GM18508 (cell line): Measurements from ENCODE around the gene ZNF630.
"Not testable (repeated sequence)": the region's sequence is repeated elsewhere in the genome, so short reads cannot be mapped to it uniquely, and the experiment has no call there.

Source experiments
- ATAC-seq: cut with Tn5 transposase; IDR thresholded peaks from one replicate; pipeline ENCODE4 v1.9.1; 2021; ENCODE audit warnings: moderate number of reproducible peaks; ENCODE audit not compliant: insufficient read depth, unreplicated experiment

ZNF630 gene

DNA sequence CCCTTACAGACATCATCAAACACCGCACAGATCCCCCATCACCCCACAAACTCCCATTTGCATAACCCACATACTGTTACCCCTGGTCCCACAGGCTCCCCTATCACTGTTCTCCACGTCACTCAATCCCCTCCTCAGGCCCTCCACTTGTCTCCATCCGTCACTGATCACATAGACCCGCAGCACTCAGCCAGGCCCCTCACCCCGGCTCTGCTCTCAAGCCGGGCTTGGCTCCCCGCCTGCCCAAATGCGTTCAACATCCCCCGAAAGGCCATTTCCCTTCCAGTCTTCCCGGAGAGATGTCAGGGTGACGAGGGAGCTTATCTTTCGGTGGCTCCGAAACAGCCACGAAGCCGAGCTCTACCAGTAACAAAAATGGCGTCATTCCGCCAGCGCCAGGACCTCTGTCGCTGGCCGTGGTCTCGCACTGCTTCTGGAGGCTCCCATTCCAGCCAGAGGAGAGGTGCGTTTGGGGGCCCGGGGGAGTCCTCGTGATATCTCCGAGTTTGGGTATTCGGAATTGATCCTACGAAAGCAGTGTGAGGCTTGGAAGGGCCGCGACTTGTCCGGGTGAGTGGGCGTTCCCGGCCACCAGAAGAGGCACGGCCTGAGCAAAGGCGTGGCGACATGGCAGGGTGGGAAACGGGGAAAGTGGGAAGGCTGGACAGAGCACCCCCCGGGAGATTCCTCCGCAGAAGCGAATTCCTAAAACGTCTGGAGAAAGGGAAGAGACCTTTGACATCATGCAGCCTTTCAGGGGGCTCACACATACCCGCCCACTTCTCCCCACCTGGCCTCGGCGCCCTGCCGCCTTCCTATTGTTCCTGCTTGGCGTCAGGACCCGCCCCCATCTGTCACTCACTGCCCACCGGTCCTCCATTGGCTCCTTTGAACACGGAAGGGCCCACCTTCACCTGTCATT, at the start of gene ZNF630:
Gene ZNF630, minus strand, starts transcription at position 577 of the 922 bp plus-strand sequence. CDS start 4,754 bp downstream, outside the sequence.
- peak; percentile 48 for ATAC-seq

DNA sequence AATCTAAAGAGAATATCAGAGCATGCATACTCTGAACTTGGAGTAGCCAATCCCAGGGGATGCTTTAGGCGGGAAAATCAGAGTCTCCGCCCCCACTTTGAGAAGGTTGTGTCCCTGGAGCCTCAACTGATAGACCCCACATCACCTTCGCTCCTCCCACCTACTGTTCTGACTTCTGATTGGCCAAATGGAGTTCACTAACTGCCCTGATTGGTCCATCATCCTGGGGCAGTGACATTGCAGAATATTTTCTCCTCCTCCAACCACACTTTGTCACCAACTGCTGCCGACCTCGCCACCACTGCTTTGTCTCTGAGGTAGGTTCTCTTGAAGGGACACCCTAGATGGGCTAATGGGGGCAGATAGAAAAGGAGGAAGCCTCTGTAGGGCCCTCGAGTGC, 36.3 kb upstream of the ZNF630 start:
- no peak for ATAC-seq

DNA sequence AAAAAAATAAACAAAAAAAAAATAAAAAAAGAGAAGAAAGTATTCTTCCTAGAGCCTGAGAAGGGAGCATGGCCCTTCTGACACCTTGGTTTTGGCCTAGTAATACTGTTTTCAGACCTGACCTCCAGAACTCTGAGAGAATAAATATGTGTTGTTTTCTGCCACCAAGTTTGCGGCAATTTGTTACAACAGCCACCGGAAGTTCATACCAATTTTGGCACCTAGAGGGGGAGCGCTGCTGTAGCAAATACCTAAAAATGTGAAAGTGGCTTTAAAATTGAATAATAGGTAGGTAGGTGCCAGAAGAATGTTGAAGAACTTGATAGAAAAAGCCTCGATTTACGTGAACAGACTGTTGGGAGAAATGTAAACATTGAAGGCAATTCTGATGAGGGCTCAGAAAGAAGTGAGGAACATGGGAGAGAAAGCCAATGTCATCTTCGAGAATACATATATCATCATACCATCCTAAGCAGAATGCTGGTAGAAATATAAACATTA, 31.5 kb upstream of the ZNF630 start:
- ATAC-seq = no peak

DNA sequence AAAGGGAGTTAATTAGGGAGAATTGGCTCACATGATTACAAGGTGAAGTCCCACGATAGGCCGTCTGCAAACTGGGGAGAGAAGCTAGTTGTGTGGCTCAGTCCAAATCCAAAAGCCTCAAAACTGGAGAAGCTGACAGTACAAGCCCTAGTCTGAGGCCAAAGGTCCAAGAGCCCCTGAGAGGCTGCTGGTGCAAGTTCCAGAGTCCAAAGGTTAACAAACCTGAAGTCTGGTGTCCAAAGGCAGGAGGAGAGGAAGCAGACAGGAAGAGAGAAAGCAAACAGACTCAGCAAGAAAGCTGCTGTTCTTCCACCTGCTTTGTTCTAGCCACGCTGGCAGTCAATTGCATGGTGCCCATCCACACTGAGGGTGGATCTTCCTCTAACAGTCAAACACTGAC, 30.0 kb upstream of the ZNF630 start:
- no peak for ATAC-seq

DNA sequence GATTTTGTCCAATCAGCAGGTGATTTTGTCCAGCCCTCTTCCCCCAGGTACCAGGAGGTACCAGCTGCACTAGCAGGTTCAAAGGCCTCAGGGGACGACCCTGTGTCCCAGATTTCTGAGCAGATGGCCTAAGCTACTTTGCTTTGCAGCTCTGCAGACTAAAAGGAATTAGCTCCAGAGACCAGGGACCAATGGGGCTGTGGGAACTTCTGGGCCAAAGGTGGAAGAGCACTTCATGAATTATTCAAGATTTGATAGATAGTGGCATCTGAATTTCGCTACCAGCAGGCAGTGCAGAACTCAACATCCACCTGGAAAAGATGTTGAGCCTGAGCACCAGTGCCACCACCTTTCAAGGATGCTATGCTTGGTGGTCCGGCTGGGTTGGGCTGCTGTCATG, 21.1 kb upstream of the ZNF630 start:
- not testable (repeated sequence) for ATAC-seq

DNA sequence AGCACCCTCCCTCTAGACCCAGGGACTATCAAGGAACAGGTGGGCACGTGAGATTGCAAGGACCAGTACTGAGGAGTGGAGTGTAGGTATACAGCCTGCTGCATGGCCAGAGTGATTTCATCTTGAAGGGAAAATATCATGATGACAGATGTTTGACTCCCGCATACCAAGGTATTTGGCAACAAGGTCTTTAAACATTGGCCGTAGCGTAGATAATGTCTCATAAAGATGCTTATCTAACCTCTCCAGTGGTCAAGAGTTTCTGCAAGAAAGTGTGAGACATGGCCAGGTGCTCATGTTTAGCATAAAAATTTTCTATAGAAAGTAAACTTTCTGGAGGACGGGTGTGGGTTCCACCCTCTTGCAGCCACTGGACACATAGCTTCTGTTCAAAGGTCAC, 18.7 kb upstream of the ZNF630 start:
- ATAC-seq = no peak

DNA sequence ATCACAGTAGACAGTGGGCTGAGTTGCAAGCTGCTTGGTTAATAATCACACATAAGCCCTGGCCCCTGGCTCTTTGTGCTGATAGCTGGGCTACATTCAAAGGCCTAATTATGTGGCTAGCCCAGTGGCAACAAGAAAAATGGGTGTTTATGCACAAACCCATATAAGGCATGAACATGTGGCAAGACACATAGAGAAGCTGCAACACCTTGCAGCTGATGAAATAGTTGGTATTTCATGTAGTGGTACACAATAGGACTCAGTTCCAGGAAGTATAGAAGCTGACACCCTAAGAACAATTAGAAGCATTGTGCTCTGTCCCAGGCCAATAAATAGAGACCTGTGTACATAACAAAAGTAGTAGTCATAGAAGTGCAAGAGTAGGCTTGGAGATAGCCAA, 14.6 kb upstream of the ZNF630 start:
- no peak for ATAC-seq

DNA sequence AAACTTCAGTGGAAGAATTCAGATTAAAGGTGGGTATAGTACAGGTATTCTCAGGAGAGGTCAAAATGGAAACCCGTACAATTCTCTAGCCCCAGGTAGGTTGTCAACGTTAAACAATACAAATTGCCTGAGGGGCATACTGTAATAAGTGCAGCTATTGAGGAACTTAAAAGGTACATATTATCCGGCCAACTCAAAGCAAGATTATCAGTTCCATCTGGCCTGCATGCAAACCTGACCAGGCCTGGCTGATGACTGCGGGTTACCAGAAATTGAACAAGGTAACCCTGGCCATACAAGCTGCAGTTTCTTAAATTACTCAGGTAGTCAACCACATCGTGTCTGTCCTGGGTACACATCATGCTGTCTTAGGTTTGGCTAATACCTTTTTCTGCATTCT, 12.3 kb upstream of the ZNF630 start:
- no peak for ATAC-seq

DNA sequence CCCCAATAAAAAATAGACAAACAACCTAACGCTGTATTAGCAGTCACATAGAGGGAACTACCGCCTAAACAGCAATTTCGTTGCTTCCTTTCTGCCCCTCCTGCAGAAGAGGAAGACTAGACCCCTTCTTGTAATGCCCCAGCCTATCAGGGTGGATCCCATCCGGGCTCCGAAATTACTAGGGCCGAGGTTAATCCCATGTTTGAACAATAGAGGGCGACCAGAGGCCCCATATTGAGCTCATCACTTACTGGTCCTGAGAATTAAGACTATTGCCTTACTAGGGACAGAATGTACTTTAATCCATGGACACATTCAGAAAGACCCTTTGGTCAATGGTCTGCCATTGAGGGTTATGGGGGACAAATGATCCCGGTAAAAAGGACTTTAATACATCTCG, 11.8 kb upstream of the ZNF630 start:
- no peak for ATAC-seq

DNA sequence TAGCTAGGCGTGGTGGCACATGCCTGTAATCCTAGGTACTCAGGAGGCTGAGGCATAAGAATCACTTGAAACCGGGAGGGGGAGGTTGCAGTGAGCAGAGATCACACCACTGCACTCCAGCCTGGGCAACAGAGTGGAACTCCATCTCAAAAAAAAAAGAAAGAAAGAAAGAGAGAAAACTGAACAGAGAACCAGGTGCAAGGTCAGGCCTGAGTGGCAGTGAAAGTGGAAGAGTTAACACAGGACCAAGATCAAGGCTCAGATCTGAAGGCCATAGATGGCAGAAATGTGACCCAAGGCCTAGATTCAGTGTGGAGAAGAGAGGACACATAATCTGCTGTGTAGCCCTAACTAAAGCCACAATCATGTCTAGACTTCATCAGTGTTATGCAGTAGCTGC, 4.9 kb upstream of the ZNF630 start:
- no peak for ATAC-seq

DNA sequence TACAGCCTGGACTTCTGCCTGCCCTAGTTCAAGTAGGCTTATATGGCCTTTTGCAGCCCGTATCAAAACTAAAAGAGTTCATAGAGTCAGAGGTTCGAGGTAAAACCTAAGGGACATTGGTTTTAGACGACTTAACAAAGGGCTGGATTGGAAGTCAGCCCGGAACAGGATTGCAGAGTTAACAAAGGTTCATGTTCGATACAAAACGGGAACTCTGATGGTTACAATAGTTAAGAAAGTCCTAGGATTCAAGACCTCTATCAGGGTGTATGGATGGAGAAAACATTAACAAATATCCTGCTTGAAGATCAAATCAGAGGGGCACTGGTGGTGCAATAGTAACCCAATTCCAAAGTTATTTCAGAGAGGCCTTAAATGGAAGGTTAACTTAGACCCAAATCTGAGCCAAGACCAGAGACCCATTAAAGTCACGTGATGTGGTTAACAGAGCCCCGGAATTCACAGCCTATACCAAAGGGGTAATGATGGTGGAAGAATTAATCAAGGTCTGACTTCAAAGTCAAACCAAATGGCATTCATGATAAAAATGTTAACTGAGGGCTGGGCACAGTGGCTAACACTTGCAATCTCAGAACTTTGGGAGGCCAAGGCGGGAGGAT, 656 bp upstream of the ZNF630 start:
- ATAC-seq = no peak

DNA sequence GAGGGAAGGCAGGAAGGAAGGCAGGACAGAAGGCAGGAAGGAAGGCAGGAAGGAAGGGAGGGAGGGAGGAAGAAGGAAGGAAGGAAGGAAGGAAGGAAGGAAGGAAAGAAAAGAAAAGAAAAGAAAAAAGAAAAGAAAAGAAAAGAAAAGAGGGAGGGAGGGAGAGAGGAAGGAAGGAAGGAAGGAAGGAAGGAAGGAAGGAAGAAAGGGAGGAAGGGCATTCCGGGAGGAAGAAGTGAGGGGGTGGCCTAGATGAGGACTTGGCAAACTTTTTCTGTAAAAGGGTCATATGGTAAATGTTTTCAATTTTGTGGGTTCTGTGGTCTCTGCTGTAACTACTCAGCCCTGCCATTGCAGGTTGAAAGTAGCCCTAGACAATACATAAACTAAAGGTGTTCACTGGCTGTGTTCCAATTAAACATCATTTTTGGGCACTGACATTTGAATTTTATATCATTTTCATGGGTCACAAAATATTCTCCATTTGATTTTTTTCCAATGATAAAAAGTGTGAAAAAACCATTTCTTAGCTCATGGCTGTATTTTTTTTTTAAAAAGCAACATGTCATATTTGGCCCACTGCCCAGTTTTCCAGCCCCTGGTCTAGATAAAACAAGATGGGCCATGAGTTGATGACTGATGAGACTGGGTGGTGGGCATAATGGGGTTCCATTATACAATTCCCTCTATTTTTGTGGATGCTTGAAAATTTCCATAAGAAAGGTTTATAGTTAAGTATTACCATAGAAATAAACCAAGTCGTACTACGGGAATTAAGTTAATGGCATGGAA, 3.1 kb downstream of the ZNF630 start:
- ATAC-seq = no peak

DNA sequence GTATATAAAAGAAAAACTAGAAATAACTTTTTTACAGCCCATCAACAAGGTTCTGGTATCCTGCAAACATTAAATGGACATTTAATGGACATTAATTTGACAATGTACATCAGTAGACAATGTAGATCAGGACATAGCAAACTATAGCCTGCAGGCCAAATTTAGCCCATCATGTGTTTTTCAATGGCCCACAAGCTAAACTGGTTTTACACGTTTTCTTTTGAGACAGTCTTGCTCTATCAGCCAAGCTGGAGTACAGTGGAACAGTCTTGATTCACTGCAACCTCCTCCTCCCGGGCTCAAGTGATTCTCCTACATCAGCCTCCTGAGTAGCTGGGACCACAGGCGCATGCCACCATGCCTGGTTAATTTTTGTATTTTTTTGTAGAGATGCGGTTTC, 7.2 kb downstream of the ZNF630 start:
- no peak for ATAC-seq

DNA sequence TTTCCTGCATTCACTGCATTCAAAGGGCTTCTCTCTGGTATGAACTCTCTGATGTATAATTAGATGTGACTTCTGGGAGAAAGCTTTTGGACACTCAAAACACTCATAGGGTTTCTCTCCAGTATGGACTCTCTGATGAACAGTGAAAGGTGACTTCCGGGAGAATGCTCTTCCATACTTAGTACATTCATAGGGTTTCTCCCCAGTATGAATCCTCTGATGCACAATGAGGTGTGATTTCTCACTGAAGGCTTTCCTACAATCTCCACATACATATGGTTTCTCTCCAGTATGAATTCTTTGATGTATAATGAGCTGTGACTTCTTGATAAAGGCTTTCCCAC, 12.2 kb downstream of the ZNF630 start:
- ATAC-seq = no peak

DNA sequence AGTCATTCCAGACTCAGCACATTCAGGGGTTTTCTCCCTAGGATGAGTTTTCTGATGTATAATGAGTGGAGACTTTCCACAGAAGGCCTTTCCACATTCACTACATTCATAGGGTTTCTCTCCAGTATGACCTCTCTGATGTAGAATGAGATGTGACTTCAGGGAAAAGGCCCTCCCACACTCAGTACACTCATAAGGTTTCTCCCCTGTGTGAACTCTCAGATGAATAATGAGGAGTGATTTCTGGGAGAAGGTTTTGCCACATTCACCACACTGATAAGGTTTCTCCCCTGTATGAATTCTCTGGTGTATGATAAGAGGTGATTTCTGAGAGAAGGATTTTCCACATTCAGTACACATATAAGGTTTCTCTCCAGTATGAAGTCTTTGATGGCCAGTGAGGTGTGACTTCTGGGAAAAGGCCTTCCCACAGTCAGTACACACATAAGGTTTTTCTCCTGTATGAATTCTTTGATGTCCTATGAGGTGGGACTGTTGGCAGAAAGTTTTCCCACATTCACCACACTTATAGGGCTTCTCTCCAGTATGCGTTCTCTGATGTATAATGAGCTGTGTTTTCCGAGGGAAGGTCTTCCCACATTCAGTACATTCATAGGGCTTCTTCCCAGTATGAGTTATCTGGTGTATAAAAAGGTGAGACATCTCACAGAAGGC, 12.7 kb downstream of the ZNF630 start:
- ATAC-seq = no peak

DNA sequence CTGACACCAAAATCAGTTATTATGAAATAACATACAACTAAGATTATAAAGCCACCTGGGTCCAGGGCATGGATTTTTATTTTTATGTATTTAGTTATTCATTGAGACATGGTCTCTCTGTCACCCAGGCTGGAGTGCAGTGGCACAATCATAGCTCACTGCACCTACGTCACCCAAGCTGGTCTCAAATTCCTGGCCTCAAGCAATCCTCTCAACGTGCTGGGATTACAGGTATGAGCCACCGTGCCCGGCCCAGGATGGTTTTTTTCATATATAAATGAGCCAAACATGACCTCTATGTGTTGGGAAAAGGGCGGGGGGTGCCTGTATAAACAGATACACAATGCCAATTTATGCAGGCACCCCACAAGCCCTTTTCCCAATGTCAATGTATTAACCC, 24.6 kb downstream of the ZNF630 start:
- ATAC-seq = no peak

DNA sequence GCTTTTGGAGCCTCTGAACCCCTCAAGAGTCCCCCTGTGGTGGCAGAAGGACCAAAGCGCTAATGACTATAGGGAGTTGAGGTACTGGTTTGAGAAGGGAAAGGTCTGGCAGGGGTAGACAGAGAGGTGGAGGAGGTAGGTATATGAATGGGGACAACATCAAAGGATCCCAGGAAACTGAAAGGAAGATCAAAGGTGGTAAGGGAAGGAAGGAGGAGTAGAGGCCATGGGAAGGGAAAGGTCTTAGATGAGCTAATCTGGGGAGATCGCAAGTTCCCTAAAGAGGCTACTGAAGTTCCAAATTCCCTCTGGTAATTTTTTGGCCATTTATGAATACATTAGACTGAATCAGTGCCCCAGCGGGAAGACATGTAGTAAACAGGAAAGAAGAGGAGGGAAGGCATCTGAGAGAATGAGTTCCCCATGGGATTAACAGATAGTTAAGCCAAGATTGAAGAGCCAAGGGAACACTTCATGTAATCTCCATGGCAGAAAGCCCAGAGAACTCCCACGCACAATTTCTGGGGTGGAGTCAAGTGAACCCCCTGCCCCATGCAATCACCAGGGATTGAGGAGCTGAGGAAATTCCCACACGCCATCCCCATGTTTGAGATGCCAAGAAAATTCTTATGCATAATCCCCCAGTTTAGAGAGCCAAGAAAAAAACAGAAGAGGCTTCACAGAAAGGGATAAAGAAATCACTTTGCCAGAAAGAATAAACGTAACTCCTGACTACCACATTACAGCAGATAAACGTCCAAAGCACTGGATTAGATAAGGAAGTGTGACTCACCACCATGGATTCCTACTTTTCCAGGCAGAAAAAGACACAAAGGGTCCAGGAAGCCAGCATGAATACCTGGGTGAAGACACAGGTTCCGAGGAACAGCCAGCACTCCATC, 25.8 kb downstream of the ZNF630 start:
- ATAC-seq = no peak

DNA sequence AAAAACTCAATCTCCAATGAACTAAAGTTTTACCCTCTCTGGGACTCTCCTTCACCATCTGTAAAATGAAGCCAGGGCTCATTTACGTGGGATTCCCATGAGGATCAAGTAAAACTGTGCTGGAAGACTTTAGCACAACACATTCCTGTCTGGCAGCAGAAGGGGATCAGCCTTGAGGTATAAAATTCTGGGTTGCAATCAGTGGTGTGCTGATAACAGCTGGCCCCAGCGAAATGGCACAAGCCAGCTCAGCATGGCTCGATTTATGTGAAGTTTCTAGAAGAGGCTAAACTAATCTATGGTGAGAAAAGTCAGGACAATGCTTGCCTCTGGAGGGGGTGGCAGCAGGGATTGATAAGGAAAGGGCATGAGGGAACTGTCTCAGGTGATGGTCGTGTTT, 28.4 kb downstream of the ZNF630 start:
- ATAC-seq = no peak

DNA sequence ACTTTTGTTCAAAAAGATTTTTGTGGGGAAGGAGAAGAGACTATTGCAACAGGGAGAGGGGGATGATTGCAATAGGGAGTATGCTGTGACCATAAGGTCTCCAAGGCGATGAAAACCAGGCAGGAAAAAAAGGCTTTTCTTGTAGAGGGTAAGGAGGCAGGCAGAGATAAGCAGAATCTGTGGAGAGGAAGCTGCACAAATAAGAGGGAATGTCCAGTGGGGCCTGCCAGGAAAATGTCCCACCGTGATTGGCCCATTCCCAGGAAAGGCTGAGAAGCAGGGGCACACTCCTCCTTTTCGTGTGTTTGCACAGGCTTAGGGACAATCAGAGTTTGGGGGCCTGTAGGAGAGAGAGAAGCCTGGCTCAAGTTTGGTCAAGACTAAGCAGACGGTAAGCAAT, 35.5 kb downstream of the ZNF630 start:
- ATAC-seq = no peak
